GM21737 (cell line): Measurements from ENCODE around the gene C2CD2.

ENCODE experiments used
- ATAC-seq: cut with Tn5 transposase; IDR thresholded peaks from one replicate; pipeline ENCODE4 v1.9.1; 2021; ENCODE audit warnings: mild to moderate bottlenecking, moderate library complexity; ENCODE audit not compliant: unreplicated experiment

Gene C2CD2

GRCh38 chr21:41848958-41849580, 104.7 kb downstream of the C2CD2 start:
- ATAC-seq: no peak

DNA sequence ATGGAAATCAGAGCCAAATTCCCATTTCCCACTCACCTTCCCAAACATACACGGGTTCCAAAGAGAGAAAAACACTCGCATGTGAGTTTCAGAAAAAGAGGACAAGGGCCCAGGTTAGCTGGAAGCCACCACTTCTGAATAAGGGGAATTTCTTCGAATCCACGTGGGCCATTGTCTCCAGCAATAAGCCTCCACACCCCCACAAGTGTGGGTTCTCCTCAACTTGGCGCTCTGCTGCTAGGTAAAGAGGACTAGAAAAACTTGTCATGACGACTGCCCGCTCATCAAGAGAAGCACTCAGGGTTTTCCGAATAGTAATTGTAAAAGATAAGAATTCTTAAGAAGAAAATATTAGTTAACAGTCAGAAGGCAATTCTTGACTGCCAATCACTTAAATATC, 105.3 kb downstream of the C2CD2 start:
- ATAC-seq: no peak

- ATAC-seq: no peak
Measured at GRCh38 chr21:41847066-41847804, 106.6 kb downstream of the C2CD2 start.

- no peak for ATAC-seq
Measured at GRCh38 chr21:41846536-41846935, 107.3 kb downstream of the C2CD2 start.

- ATAC-seq: no peak
Measured at GRCh38 chr21:41846033-41846317, 107.8 kb downstream of the C2CD2 start.

DNA sequence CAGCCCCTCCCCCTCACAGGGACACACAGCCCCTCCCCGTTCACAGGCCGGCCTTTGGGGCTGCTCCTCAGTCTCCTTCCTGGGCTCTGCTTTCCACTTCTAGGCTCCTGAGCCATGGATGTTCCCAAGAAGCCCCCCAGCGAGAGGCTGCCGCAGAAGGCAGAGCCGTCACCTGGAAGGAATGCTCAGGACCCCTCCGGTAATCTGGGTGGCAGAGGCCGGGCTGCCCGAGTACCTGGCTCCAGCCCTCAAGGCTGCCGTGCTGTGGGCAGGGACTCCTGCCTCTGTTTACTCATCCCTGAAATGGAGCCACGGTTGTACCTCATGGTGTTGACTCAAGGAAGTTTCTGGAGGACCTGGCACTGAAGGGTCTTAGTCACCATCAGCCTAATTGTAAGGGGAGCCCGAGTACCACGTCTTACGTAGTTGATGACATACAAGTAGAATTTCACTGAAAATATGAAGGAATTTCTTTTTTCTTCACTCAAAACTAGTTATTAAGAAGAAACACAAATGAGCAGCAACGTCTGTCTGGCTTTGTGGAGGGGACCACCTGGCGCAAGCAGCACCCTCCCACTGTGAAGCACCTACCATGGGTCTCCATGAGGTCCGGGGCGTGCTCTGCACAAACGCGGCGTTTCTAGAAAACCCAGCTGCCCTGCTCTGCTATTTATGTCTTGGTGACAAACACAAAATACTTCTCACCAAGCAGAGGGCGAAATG, 108.3 kb downstream of the C2CD2 start:
- ATAC-seq: no peak

GRCh38 chr21:41843584-41843983, 110.2 kb downstream of the C2CD2 start:
- ATAC-seq: no peak

- no peak for ATAC-seq
Measured at GRCh38 chr21:41840880-41841279, 112.9 kb downstream of the C2CD2 start.

DNA sequence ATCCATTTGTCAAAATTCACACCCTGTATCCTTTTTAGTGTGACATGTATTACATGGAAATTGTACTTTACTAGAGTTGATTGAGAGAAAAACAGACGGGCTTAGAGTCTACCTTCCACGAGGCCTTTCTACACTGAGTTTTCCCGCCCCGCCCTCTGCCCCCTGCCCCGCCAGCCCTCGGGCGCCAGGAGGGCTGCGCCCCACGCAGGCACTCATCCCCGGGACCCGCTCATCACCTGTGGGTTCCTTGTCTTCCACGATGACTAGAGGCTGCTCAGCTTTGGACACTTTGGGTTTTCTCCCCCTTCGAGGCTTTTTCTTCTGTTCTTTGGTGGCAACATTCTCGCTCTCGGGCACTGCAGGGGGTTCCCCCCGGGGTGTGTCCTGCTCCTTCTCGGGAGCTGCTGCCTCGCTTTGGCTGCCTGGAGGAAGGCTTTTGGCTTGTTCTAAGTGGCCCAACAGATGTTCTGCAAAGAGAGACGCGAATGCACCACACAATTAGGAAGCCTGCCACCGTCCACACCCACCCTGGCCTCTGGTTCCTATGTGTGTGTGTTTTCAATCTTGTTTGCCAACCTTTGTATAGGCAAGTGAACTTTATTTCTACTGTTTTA, 114.3 kb downstream of the C2CD2 start:
- no peak for ATAC-seq

DNA sequence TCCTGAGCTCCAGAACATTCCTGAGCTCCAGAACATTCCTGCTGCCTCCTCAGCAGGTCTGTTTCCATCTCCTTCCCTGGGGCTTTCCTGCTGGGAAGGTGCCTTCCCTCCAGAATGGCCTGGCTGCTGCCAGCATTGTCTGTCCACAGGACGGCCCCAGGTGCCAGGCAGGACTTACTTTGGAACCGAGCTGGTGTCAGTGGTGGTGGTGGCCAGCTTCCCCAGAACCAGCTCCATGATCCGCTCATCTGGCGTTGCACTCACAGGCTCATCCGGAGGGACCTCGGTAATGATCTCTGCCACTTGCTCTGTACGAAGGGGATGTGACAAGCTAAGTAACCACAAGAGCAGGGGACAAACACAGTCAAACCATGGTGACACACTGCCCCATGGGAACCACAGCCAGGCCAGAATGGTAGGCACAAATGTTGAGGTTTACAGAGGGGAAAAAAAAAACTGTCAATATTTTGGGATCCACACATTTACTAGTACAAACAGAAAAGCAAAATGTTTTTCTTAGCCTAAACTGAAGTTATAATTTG, 116.0 kb downstream of the C2CD2 start:
- no peak for ATAC-seq

DNA sequence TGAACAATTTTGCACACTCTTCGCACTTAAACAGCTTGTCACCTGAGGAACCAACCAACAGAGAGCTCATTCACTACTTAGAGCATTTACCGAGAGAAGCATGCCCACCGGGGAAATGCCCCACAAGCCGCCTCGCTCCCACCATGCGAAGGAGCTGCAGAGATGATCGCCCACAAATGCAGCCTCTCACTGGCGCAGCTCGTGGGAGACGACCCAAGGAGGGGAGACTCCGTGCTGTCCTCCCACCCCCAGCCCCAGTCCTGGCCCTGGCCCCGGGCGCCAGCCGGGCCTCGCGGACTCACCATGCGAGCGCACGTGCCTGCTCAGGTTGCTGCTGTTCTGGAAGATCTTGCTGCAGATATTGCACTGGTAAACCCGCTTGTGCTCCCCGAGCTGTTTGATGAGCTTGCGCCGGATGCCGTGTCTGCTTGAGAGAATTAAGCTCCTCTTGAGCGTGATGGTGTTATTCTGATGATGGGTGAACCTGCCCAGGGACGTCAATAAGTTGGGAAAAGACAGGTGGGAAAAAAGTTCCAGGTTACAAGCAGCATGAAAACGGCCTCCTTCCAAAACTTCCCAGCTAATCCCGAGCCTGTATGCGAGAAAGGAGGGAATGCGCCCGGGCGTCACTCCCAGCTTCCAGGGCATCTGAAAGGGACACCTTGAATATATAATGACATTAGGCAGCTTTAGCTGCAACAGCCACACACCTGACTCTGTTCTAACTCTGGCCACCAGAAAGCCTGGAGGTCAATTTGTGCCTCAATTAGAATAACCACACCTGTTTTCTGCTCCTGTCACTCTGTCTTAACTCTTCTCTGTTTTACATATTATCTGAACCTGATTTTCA, 117.4 kb downstream of the C2CD2 start:
- ATAC-seq: no peak

GRCh38 chr21:41835711-41836154, 118.1 kb downstream of the C2CD2 start:
- ATAC-seq: no peak
